Dermis microvascular lymphatic vessel endothelial cell (primary cell): Measurements from ENCODE around the gene IGF2BP2. TPM values are rescaled to one million over a fixed set of nuclear protein-coding genes. Genes with fewer than 3 reads are reported as not detected.
"Not testable (repeated sequence)": the region's sequence is repeated elsewhere in the genome, so short reads cannot be mapped to it uniquely, and the experiment has no call there.

Source experiments
- DNase-seq, 2 donors: peaks; one replicate each; pipeline versions ENCODE4 v3.0.0 to v3.0.0-alpha.2; 2010; ENCODE audit warnings: low read depth in 2 of 2
- total RNA-seq: library from RNA; depleted of rRNA; stranded (reverse); fragments of >200 nt; gene quantifications from 2 replicates; pipeline ENCODE4 v1.2.1, GENCODE V29; 2014

Gene IGF2BP2
- total RNA-seq, 1 donor from 2014 or later, result 26.8 TPM

- no peak for DNase-seq
Measured at GRCh38 chr3:185714085-185714484, 110.8 kb downstream of the IGF2BP2 start.

- DNase-seq, result no peak
Measured at GRCh38 chr3:185713015-185713414, 111.8 kb downstream of the IGF2BP2 start.

DNA sequence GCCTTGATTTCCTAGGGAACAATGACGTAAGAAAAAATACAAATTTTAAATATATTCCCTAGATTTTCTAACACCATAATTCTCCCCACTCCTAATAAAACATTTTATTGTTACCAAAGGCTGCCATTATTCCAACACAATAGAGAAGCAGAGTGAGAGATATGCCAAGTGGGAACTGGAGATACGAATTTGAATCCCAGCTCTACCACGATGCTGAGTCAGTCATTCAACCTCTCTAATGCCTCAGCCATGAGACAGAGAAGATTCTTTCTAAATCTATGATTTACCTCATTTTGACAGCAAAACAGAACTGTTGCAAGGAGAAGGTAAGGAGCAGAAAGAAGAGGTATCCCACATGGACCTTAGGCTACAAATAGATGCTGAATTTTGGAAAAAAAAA, 112.5 kb downstream of the IGF2BP2 start:
- no peak for DNase-seq

DNA sequence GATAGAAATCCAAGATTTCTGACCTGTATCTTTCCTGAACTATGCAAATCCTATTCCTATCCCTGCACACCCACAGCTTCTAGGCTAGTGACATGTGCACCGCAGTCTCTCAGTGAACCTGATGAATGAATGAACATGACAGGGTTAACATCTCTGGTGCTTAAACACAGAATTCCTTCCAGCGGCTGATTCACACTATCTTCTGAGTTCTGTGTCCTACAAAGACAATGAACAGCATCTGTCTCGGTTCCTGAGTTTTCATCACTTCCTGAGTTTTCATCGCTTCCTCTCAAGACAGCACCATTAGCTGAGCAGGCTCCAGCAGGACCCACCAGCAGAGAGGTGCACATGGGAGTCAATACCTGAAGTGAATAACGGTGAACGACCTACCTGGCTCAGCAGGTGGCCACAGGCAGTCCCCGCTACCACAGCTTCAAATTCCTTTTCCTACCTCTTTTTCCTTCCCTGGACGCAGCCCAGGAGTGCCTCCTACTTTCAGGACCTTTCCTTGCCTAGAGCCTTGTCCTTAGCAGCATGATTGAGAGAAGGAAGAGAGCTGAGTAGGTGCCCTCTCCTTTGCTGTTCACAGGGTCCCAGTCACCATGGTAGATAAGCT, 113.5 kb downstream of the IGF2BP2 start:
- peak in 1 of 2 donors; percentile 70 for DNase-seq

- DNase-seq, result no peak
Measured at GRCh38 chr3:185709251-185709955, 115.4 kb downstream of the IGF2BP2 start.

DNA sequence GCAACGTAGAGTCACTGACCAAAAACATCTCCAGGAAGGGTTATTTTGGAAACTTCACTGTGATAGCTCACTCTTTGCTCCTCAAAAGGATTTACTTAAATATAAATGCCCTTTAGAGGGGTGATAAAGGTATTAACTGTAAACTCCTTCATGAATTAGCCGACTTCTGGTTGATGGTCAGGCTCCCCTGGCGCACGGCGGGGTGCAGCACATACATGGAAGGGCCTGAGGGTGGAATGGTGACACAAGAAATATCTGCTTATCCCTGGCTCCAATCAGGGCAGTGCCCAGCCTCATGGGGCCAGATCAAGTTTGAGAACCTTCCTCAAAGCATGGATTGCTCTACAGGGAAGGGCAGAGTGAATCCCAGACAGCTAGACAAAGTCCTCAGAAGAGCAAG, 116.5 kb downstream of the IGF2BP2 start:
- no peak for DNase-seq

- DNase-seq, result no peak
Measured at GRCh38 chr3:185705498-185705897, 119.3 kb downstream of the IGF2BP2 start.

DNA sequence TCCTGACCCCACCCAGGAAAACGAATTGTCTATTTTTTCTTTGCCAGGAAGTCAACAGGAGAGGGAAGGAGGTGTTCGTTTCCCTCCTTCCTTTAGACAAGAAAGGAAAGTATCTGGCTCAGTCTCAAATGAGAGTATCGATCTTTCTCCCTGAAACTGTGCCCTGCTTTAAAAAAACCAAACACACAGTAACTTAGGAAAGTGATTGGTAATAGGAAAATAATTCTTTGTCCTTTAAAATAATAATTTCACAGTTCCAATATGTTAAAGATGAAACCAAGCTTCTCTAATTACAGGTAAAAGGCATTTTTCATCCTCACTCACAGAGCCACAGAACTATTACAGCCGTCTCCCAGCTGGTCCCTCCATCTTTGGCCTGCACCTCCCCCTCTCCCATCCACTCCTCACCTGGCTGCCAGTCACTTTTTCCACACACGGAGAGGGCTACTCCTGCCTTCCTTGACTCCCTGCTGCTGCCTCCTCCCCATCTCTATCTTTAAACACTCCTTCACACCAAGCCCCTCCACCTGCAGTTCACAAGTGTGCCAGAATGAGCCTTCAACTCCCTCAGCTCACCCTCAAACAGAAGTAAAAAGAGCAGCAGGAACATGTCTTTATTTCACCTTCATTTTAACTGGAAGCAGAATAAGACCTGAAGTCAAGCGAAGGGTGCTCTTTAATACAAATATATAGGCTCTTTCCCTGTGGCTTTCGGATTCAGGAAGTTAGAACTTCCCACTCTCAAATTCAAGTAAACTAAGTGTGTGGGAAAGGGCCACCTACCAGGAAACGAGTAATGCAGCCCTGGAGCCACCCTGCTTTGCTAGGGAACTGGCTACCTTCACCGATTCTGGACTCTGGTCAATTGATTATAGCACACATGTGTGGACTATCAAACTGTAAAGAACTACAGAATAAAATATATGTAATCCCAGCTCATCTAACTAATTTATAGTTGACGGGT, 122.3 kb downstream of the IGF2BP2 start:
- DNase-seq, result peak; percentile 36 to 66

DNA sequence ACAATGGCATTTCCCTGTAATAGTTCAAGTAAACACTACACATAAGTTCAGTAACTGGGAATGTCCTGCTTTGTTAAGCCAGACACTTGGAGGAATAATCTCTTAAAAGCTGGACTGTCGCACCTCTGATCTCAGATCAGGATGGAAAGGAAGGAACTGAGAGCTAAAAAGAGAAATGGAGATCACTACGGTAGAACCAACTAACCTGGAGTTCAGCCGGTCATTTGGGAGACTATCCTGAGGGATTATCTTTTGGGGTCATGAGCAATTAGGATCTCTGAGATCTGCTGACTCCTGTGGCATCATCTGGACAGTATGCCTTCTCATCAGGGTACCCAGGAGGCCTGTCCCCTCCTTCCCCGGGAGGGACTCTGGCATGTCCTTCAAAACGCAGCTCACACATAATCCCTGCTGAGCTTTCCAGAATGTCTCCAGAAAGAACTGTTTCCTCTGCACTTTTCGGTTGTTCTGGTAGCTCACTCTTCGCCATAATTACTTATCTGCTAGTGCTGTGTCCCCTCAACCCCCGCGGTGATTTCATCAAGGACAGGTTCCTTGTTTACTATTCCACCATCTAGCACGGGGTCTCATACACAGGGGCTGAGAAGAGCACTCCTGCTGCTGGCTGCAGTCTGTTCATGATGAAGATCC, 123.1 kb downstream of the IGF2BP2 start:
- peak in 1 of 2 donors; percentile 36 for DNase-seq

DNA sequence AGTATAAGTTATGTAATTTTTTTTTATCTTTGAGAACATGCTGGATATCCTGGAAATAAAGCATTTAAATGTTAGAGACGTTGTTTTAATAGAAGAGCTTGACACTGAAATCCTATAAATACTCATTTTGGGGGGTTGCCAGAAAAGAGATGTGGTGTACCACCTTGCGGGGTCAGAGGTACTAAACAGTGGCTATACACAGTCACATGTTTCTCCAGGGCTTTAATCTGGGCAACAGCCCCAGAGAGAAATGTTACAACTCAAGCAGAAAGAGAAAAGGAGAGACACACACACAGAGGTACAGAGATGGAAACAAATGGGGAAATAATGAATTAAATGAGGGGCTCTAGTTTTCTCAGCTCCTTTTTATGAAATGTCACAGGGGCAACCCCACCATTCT, 124.9 kb downstream of the IGF2BP2 start:
- DNase-seq, result no peak

GRCh38 chr3:185697228-185697627, 127.6 kb downstream of the IGF2BP2 start:
- DNase-seq, result not testable (repeated sequence)

- DNase-seq, result no peak
Measured at GRCh38 chr3:185696039-185696438, 128.8 kb downstream of the IGF2BP2 start.

DNA sequence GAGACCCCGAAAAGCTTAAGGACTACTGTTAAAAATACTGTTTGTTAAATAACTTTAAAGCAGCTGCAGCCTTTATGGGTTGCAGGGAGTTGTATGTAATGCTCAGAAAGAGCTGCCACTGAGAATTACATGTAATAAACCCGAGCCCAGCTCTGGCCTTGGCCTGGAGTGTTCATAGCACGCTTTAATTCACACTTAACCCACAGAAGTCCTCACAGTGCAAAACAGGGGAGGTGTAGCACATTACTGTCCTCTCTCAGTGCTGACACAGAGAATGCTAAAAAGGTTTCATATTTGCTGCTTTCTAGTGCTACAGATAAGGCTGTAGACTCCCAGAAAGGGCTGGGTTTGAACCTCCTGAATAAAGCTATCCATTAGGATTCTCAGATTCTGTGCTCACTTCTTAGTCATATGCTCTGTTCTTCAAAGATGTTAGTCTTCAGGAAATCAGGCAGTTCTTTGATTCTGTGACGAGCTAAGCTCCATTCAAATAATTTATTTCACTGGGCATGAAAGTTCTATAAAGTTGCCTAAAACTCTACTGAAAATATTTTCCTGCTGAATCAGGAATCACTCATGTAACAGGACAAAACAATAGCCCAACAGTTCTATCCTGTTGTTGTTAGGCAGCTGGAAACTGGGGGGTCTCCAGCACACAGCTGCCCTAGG, 130.7 kb downstream of the IGF2BP2 start:
- peak; percentile 67 to 70 for DNase-seq

DNA sequence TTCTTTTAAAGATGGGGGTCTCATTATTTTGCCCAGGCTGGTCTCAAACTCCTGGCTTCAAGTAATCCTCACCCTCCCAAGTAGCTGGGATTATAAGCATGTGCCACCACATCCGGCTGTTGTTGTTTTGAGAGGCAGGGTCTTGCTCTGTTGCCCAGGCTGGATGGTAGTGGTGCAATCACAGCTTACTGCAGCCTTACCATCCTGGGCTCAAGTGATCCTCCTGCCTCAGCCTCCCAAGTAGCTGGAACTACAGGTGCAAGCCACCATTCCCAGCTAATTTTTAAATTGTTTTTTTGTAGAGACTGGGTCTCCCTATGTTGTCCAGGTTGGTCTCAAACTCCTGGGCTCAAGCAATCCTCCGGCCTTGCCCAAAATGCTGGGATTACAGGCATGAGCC, 133.2 kb downstream of the IGF2BP2 start:
- DNase-seq, result no peak

GRCh38 chr3:185687271-185687878, 137.5 kb downstream of the IGF2BP2 start:
- DNase-seq, result no peak

DNA sequence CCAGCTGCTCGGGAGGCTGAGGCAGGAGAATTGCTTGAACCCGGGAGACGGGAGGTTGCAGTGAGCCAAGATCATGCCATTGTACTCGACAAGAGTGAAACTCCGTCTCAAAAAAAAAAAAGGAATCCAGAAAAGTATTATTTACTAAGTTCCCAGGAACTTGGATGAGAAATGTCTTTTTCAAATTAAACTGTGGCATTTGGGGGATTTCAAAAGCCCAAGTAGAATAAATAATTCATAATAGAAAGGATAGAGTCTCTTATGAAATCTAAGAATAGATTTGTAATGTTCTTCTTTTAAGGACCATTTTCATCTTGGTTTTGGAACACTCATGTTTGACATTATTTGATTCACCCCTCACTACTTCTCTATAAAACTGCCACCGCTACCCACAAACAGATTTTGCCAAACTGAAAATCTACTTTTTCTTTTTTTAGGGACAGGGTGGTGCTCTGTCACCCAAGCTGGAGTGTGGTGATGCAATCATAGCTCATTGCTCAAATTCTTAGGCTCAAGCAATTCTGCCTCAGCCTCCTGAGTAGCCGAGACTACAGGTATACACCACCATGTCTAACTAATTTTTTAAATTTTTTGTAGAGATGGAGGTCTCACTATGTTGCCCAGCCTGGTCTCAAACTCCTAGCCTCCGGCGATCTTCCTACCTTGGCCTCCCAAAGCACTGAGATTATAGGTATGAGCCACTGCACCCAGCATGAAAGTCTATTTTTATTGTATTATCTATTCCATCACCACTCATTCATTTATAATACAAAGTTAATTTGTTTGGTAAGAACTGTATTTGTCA, 139.4 kb downstream of the IGF2BP2 start:
- DNase-seq, result no peak

DNA sequence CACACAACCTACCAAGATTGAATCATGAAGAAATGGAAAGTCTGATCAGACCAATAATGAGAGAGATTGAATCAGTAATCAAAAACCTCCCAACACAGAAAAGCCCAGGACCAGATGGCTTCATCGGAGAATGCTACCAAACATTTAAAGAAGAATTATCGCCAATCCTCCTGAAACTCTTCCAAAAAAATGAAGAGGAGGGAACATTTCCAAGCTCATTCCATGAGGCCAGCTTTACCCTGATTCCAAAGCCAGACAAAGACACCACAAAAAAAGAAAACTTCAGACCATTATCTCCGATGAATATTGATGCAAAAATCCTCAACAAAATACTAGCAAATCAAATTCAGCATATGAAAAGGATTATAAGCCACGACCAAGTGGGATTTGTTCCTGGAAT, 144.6 kb downstream of the IGF2BP2 start:
- no peak for DNase-seq

DNA sequence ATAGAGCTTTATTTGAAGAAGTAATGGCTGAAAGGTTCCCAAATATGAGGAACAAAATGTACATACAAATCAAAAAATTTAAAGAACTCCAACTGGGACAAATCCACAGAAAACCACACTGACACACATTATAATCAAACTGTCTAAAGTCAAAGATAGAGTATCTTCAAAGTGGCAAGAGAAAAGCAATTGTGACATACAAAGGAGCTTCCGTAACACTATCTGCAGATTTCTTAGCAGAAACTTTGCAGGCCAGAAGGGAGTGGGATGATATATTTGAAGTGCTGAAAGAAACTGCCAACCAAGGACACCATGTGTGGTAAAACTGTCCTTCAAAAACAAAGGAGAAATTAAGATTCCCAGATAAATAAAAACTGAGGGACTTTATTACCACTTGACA, 146.8 kb downstream of the IGF2BP2 start:
- DNase-seq, result no peak

GRCh38 chr3:185677146-185677829, 147.6 kb downstream of the IGF2BP2 start:
- peak; percentile 83 for DNase-seq
